IPS-20b (cell line): ENCODE data around the gene PRND.
"Not testable (repeated sequence)": the region's sequence is repeated elsewhere in the genome, so short reads cannot be mapped to it uniquely, and the experiment has no call there.

ENCODE experiments used
- H3K27ac ChIP-seq: one replicate; pipeline ENCODE4 v1.5.1; 2013; ENCODE audit warnings: low read length
- H3K27me3 ChIP-seq: 2 replicates; pipeline ENCODE4 v1.6.1; 2013; ENCODE audit warnings: mild to moderate bottlenecking, low read length, inconsistent platforms; ENCODE audit not compliant: insufficient read depth
- H3K36me3 ChIP-seq: 2 replicates; pipeline ENCODE4 v1.6.1; 2013; ENCODE audit warnings: low read depth, mild to moderate bottlenecking, inconsistent platforms, low read length, moderate library complexity; ENCODE audit not compliant: insufficient read depth
- H3K4me1 ChIP-seq: 2 replicates; pipeline ENCODE4 v1.6.1; 2013; ENCODE audit warnings: mild to moderate bottlenecking, control low read depth, inconsistent platforms, low read length, moderate library complexity; ENCODE audit not compliant: insufficient read depth
- H3K4me3 ChIP-seq: 2 replicates; pipeline ENCODE4 v1.5.1; 2013; ENCODE audit warnings: mild to moderate bottlenecking, low read length, inconsistent platforms
- H3K9ac ChIP-seq: 2 replicates; pipeline ENCODE4 v1.6.1; 2013; ENCODE audit warnings: low read depth, mild to moderate bottlenecking, inconsistent platforms, low read length, moderate library complexity
- H3K9me3 ChIP-seq: 2 replicates; pipeline ENCODE4 v1.6.1; 2013; ENCODE audit warnings: mild to moderate bottlenecking, low read depth, low read length, inconsistent platforms; ENCODE audit not compliant: insufficient read depth

PRND gene

DNA sequence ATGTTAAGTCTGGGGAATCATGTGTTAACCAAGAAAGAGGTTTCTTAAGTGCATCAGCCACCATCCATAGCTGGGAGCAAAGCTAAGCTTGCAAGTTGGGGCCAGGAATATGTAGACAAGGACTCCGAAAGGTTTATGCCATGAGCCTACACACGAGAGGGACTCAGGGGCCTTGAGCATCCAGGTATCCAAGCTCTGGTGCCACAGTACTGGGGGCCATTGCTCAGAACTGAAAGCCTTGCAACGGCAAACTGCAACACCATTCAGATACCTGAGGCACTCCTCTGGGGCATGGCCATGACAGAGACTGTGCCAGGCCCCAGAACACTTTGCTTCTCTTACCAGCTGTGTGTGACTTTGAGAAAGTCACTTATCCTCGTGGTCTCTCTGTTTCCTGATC is 27.6 kb downstream of the PRND start:
- Histone ChIP-seq H3K4me1 (peaks cover 9% of the 10 kb centered on the region), H3K27ac (no peak overlapping the region), H3K27me3 (no peaks in the 10 kb centered on the region), H3K36me3 (no peaks in the 10 kb centered on the region), H3K9ac (no peak overlapping the region), H3K4me3 (no peak overlapping the region), H3K9me3 (peaks cover 16% of the 10 kb centered on the region)

GRCh38 chr20:4750381-4750780 is 28.7 kb downstream of the PRND start:
- Histone ChIP-seq H3K9me3 (peaks cover 16% of the 10 kb centered on the region), H3K4me3 (no peak overlapping the region), H3K9ac (no peak overlapping the region), H3K27me3 (no peaks in the 10 kb centered on the region), H3K36me3 (no peaks in the 10 kb centered on the region), H3K27ac (no peak overlapping the region), H3K4me1 (peaks cover 9% of the 10 kb centered on the region)

DNA sequence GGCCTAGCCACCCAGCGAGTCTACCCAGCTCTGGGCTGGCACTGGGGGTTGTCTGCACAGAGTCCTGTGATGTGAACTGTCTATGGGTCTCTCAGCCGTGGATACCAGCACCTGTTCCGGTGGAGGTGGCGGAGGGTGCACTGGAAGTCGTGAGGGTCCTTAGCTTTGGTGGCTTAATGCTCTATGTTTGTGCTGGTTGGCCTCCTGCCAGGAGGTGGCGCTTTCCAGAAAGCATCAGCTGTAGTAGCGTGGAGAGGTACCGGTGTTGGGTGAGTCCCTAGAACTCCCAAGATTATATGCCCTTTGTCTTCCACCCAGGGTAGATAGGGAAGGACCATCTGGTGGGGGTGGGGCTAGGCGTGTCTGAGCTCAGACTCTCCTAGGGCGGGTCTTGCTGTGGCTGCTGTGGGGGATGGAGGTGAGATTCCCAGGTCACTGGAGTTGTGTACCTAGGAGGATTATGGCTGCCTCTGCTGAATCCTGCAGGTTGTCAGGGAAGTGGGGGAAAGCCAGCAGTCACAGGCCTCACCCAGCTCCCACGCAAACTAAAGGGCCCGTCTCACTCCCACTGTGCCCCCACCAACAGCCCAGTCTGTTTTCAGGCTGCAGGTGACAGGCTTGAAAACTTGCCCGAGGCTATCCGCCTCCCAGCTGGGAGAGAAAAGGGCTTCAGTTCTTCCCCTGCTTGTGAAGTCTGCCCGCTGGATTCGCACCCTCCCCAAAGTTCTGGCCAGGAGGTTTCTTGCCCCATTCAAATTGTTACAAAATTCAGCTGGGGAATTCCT is 37.6 kb downstream of the PRND start:
- H3K9me3 ChIP-seq, H3K36me3 ChIP-seq, H3K4me3 ChIP-seq, H3K4me1 ChIP-seq, H3K27ac ChIP-seq, H3K9ac ChIP-seq: not testable (repeated sequence)
- H3K27me3 ChIP-seq = peaks cover 21% of the 10 kb centered on the region

GRCh38 chr20:4763261-4763660 is 41.6 kb downstream of the PRND start:
- Histone ChIP-seq H3K4me3 (no peak overlapping the region), H3K36me3 (no peaks in the 10 kb centered on the region), H3K9ac (no peak overlapping the region), H3K27me3 (peaks cover 21% of the 10 kb centered on the region), H3K9me3 (no peaks in the 10 kb centered on the region), H3K4me1 (no peaks in the 10 kb centered on the region), H3K27ac (no peak overlapping the region)

DNA sequence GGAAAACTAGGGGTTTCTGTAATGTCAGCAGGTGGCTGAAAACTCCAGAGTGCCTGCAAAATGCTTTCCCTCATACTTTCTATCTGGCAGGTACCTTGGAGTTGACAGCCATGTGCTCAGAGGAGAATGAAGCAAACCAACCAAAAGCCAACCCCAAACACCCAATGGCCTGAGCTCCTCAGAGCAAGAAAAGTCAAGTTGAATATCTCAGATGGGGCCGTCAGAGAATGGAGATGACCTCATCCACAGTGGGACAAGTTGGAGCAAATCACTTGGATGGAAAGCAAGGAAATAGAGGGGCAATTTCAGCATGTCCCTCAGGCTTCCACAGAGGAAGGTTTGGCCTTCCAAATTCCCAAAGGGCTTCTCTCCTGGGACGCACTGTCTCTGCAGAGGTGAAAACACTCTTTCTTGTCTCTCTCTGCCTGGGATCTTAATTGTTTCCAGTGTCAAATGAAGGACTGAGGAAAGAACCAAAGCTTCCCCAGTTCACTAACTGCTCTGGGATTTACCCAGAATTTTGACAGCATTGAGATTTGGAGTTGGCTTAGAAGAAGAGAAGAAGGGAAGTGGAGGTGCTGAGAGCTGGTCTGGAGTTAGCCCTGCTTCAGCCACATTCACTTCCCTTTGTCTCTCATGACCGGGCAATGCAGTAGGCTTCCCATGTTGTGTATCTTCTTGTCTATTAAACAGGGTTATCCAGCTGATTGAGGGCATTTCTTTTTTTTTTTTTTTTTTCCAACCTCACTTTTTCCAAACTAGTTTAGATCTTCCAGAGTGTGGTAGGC is 42.2 kb downstream of the PRND start:
- no peaks in the 10 kb centered on the region for H3K9me3 ChIP-seq
- H3K4me3 ChIP-seq = no peak overlapping the region
- H3K4me1 ChIP-seq = no peaks in the 10 kb centered on the region
- H3K27me3 ChIP-seq = peaks cover 21% of the 10 kb centered on the region
- H3K36me3 ChIP-seq = no peaks in the 10 kb centered on the region
- H3K9ac ChIP-seq = no peak overlapping the region
- no peak overlapping the region for H3K27ac ChIP-seq

GRCh38 chr20:4764805-4765204 is 43.1 kb downstream of the PRND start:
- H3K9ac ChIP-seq = no peak overlapping the region
- H3K36me3 ChIP-seq = no peaks in the 10 kb centered on the region
- no peak overlapping the region for H3K4me3 ChIP-seq
- H3K9me3 ChIP-seq = no peaks in the 10 kb centered on the region
- no peaks in the 10 kb centered on the region for H3K4me1 ChIP-seq
- H3K27ac ChIP-seq = no peak overlapping the region
- peaks cover 21% of the 10 kb centered on the region for H3K27me3 ChIP-seq

DNA sequence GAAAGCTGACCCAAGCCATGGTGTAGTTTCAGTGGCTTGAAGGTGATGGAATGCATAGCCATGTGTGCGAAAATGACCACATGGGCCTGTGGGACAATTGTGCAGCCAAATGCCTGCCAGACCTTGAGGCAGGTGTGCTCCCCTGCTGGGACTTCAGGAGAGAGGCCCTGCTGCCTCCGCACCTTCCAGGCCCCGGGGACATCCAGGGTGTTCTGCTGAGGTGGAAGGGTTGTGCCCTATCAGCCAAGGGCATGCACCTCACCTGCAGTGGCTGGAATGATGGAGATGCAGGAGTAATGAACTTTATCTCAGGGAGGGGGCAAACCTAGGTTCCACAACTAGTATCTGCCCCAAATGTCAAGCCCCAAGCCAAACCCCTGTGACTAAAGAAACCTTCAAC is 44.0 kb downstream of the PRND start:
- H3K36me3 ChIP-seq = no peaks in the 10 kb centered on the region
- H3K27ac ChIP-seq = no peak overlapping the region
- no peaks in the 10 kb centered on the region for H3K4me1 ChIP-seq
- no peak overlapping the region for H3K9ac ChIP-seq
- H3K4me3 ChIP-seq = no peak overlapping the region
- no peaks in the 10 kb centered on the region for H3K9me3 ChIP-seq
- peaks cover 21% of the 10 kb centered on the region for H3K27me3 ChIP-seq

DNA sequence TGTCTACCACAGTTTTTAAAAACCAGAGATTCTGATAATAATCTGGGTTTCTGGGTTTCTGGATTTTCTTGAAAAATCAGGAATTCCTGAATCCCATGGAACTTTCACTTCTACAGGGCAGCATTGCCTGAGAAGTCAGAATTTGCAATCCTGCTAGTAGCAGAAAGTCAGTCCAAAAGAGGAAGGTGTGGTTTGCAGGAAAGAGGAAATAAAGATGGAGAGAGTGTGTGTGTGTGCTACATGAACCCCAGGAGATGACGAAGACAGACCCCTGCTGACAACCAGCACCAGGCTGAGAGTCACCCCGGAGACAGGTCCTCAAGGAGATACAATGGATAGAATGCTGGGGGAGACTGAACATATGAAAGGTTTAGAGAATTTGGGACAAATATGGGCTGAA is 44.9 kb downstream of the PRND start:
- H3K27ac ChIP-seq = no peak overlapping the region
- no peaks in the 10 kb centered on the region for H3K4me1 ChIP-seq
- no peaks in the 10 kb centered on the region for H3K36me3 ChIP-seq
- H3K27me3 ChIP-seq = peaks cover 11% of the 10 kb centered on the region
- no peak overlapping the region for H3K4me3 ChIP-seq
- peaks cover 4% of the 10 kb centered on the region for H3K9me3 ChIP-seq
- H3K9ac ChIP-seq = no peak overlapping the region

DNA sequence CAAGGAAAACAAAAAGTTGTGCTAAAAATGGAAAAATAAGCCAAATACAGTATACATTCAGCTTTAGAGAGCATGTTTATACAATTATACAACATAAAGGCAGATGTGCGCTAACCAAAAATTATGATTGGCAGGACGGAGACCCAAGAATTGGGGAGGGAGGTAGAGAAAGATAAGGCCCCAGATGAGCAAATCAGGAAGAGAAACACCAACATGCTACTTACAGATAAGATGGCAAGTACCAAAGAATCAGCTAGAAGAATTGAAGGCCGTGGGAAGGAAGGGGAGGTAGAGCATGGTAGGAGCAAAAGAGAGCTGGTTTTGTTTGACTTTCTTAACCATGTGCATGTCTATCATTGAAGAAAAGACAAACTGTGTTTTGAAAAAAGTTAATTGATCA is 45.4 kb downstream of the PRND start:
- Histone ChIP-seq H3K9me3 (peaks cover 9% of the 10 kb centered on the region), H3K27me3 (peaks cover 6% of the 10 kb centered on the region), H3K36me3 (no peaks in the 10 kb centered on the region), H3K27ac (no peak overlapping the region), H3K4me3 (no peak overlapping the region), H3K9ac (no peak overlapping the region), H3K4me1 (no peaks in the 10 kb centered on the region)

GRCh38 chr20:4769328-4769727 is 47.6 kb downstream of the PRND start:
- Histone ChIP-seq H3K9me3 (peaks cover 14% of the 10 kb centered on the region), H3K9ac (no peak overlapping the region), H3K27me3 (no peaks in the 10 kb centered on the region), H3K36me3 (no peaks in the 10 kb centered on the region), H3K4me1 (no peaks in the 10 kb centered on the region), H3K4me3 (no peak overlapping the region), H3K27ac (no peak overlapping the region)

GRCh38 chr20:4770026-4770425 is 48.3 kb downstream of the PRND start:
- Histone ChIP-seq H3K4me3 (no peak overlapping the region), H3K9me3 (peaks cover 14% of the 10 kb centered on the region), H3K27ac (no peak overlapping the region), H3K4me1 (no peaks in the 10 kb centered on the region), H3K27me3 (no peaks in the 10 kb centered on the region), H3K9ac (no peak overlapping the region), H3K36me3 (no peaks in the 10 kb centered on the region)

- peaks cover 14% of the 10 kb centered on the region for H3K9me3 ChIP-seq
- no peak overlapping the region for H3K27ac ChIP-seq
- no peak overlapping the region for H3K4me3 ChIP-seq
- no peaks in the 10 kb centered on the region for H3K27me3 ChIP-seq
- no peak overlapping the region for H3K9ac ChIP-seq
- no peaks in the 10 kb centered on the region for H3K36me3 ChIP-seq
- H3K4me1 ChIP-seq = no peaks in the 10 kb centered on the region
These were observed 49.3 kb downstream of the PRND start for GRCh38 chr20:4771004-4771403.
